H1 (cell line): ENCODE measurements around the gene CLDN7. TPM values are rescaled to one million over a fixed set of nuclear protein-coding genes. Genes with fewer than 3 reads are reported as not detected.

Experiments used
- CTCF ChIA-PET: fragments of 300-600 bp; sonication (Branson Sonifier 250); formaldehyde crosslinking; loops from one replicate; lab custom pipeline; 2021; ENCODE audit not compliant: partially characterized antibody; lab: Charles Lee
- POLR2A ChIA-PET: fragments of 300-600 bp; sonication (Branson Sonifier 250); formaldehyde crosslinking; loops from one replicate; lab custom pipeline; 2021; ENCODE audit warnings: inconsistent platforms; ENCODE audit not compliant: partially characterized antibody; lab: Charles Lee
- DNase-seq, 2 experiments: peaks; one replicate each; pipeline versions ENCODE4 v3.0.0 to v3.0.0-alpha.2; 2010 to 2022; ENCODE audit warnings: low spot score in 2 of 2, low read depth in 1 of 2, mixed read lengths in 1 of 2
- FAIRE-seq: peaks from 2 replicates; lab custom pipeline; 2011; peaks lifted over from hg19 to GRCh38; lab: Jason Lieb, UNC
- H2AFZ ChIP-seq: 2 replicates; pipeline ENCODE4 v1.8.1; 2012; ENCODE audit warnings: low read length, inconsistent platforms
- H2AK5ac ChIP-seq: 2 replicates; pipeline ENCODE4 v1.6.1; 2013; ENCODE audit warnings: low read depth, low read length
- H2BK120ac ChIP-seq: replicated peaks from 2 replicates; pipeline ENCODE3; 2013; ENCODE audit warnings: low read depth, low read length, inconsistent platforms
- H2BK12ac ChIP-seq: 2 replicates; pipeline ENCODE4 v1.6.1; 2013; ENCODE audit warnings: low read depth, low read length
- H2BK15ac ChIP-seq: 2 replicates; pipeline ENCODE4 v1.6.1; 2013; ENCODE audit warnings: low read length
- H2BK20ac ChIP-seq: 2 replicates; pipeline ENCODE4 v1.6.1; 2013; ENCODE audit warnings: low read length
- H2BK5ac ChIP-seq: 2 replicates; pipeline ENCODE4 v1.6.1; 2013; ENCODE audit warnings: low read depth, low read length
- H3K14ac ChIP-seq: 2 replicates; pipeline ENCODE4 v1.6.1; 2013; ENCODE audit warnings: inconsistent platforms; ENCODE audit not compliant: insufficient read length
- H3K18ac ChIP-seq: 2 replicates; pipeline ENCODE4 v1.6.1; 2013; ENCODE audit warnings: low read length; ENCODE audit errors: extremely low read depth
- H3K23ac ChIP-seq: 2 replicates; pipeline ENCODE4 v1.6.1; 2013; ENCODE audit warnings: inconsistent platforms; ENCODE audit not compliant: insufficient read length
- H3K23me2 ChIP-seq: 2 replicates; pipeline ENCODE4 v1.6.1; 2013; ENCODE audit warnings: low read depth, low read length
- H3K27ac ChIP-seq: 2 replicates; pipeline ENCODE4 v1.6.1; 2011; ENCODE audit warnings: low read depth, low read length, inconsistent platforms
- H3K27me3 ChIP-seq, 4 experiments: replicated peaks in 1 of 4; 1 replicate in 1 of 4; 2 replicates in 3 of 4; pipeline versions ENCODE4 v1.6.1 to v1.8.1; 2011 to 2013; ENCODE audit warnings: low read length in 3 of 4, mild to moderate bottlenecking in 3 of 4, inconsistent platforms in 2 of 4, mixed read lengths in 2 of 4, moderate library complexity in 1 of 4; ENCODE audit not compliant: control insufficient read depth in 3 of 4, insufficient read depth in 3 of 4; ENCODE audit errors: extremely low read depth in 1 of 4
- H3K36me3 ChIP-seq, 4 experiments: 2 replicates each; pipeline versions ENCODE4 v1.6.1 to v1.8.1; 2011 to 2013; ENCODE audit warnings: mild to moderate bottlenecking in 4 of 4, low read length in 3 of 4, moderate library complexity in 2 of 4, control low read depth in 1 of 4, inconsistent platforms in 1 of 4; ENCODE audit not compliant: insufficient read depth in 4 of 4, control insufficient read depth in 2 of 4
- H3K4ac ChIP-seq: replicated peaks from 2 replicates; pipeline ENCODE3; 2013; ENCODE audit warnings: low read length, low read depth, mixed read lengths, inconsistent platforms; ENCODE audit not compliant: insufficient read length
- H3K4me1 ChIP-seq, 4 experiments: replicated peaks in 1 of 4; 1 replicate in 1 of 4; 2 replicates in 3 of 4; pipeline versions ENCODE4 v1.6.1 to v1.8.1; 2011 to 2013; ENCODE audit warnings: low read length in 3 of 4, inconsistent platforms in 2 of 4, mixed read lengths in 1 of 4; ENCODE audit not compliant: insufficient read depth in 4 of 4, control insufficient read depth in 3 of 4
- H3K4me2 ChIP-seq, 2 experiments: 2 replicates each; pipeline versions ENCODE4 v1.6.1 to v1.8.1; 2011 to 2013; ENCODE audit warnings: low read depth in 2 of 2, low read length in 2 of 2, control low read depth in 1 of 2, inconsistent platforms in 1 of 2, mild to moderate bottlenecking in 1 of 2; ENCODE audit not compliant: insufficient read depth in 1 of 2
- H3K4me3 ChIP-seq, 4 experiments: fragments of 200-600, 300-600 bp in 1 of 4; sonication (generic), shearing (Covaris generic), sonication (Bioruptor Twin) in 1 of 4; 2 replicates each; pipeline versions ENCODE4 v1.5.1 to v1.8.1; 2011 to 2016; ENCODE audit warnings: low read length in 4 of 4, low read depth in 3 of 4, control low read depth in 2 of 4, inconsistent platforms in 2 of 4, mild to moderate bottlenecking in 2 of 4, mixed read lengths in 1 of 4, moderate library complexity in 1 of 4; ENCODE audit not compliant: insufficient read depth in 2 of 4; ENCODE audit errors: extremely low read depth in 1 of 4
- H3K56ac ChIP-seq: replicated peaks from 2 replicates; pipeline ENCODE3; 2013; ENCODE audit warnings: low read depth, mild to moderate bottlenecking, mixed read lengths, low read length, inconsistent platforms; ENCODE audit not compliant: insufficient read length
- H3K79me1 ChIP-seq: 2 replicates; pipeline ENCODE4 v1.6.1; 2013; ENCODE audit warnings: low read depth, low read length, control low read depth
- H3K79me2 ChIP-seq, 2 experiments: 2 replicates each; pipeline versions ENCODE4 v1.6.1 to v1.8.1; 2012 to 2013; ENCODE audit warnings: low read length in 2 of 2, mild to moderate bottlenecking in 2 of 2, inconsistent platforms in 1 of 2; ENCODE audit not compliant: insufficient read depth in 2 of 2, control insufficient read depth in 1 of 2
- H3K9ac ChIP-seq, 4 experiments: replicated peaks in 1 of 4; 1 replicate in 1 of 4; 2 replicates in 3 of 4; pipeline versions ENCODE4 v1.6.1 to v1.8.1; 2011 to 2013; ENCODE audit warnings: low read depth in 3 of 4, low read length in 3 of 4, control low read depth in 2 of 4, mild to moderate bottlenecking in 2 of 4, moderate library complexity in 2 of 4, inconsistent platforms in 1 of 4; ENCODE audit errors: extremely low read depth in 1 of 4
- H3K9me3 ChIP-seq, 2 experiments: 2 replicates each; pipeline versions ENCODE4 v1.6.1 to v1.8.1; 2012 to 2013; ENCODE audit warnings: mild to moderate bottlenecking in 2 of 2, moderate library complexity in 2 of 2, control low read depth in 1 of 2, inconsistent platforms in 1 of 2, low read depth in 1 of 2, low read length in 1 of 2, mixed read lengths in 1 of 2; ENCODE audit not compliant: insufficient read depth in 2 of 2
- H4K20me1 ChIP-seq, 2 experiments: replicated peaks in 1 of 2; 2 replicates each; pipeline versions ENCODE3 to v1.8.1; 2011 to 2013; ENCODE audit warnings: inconsistent platforms in 2 of 2, low read length in 2 of 2, mild to moderate bottlenecking in 1 of 2; ENCODE audit not compliant: insufficient read depth in 2 of 2, control insufficient read depth in 1 of 2
- H4K5ac ChIP-seq: 2 replicates; pipeline ENCODE4 v1.6.1; 2013; ENCODE audit warnings: low read length, low read depth, mixed read lengths, inconsistent platforms; ENCODE audit not compliant: insufficient read length
- H4K8ac ChIP-seq: 2 replicates; pipeline ENCODE4 v1.8.0; 2013; ENCODE audit warnings: mild to moderate bottlenecking, moderate library complexity, low read length, inconsistent platforms; ENCODE audit not compliant: insufficient read depth; ENCODE audit errors: extremely low read depth
- H4K91ac ChIP-seq: replicated peaks from 2 replicates; pipeline ENCODE3; 2013; ENCODE audit warnings: low read length, mixed read lengths, inconsistent platforms; ENCODE audit not compliant: insufficient read length
- CHD1 ChIP-seq: IDR thresholded peaks from 2 replicates; pipeline ENCODE4 v1.6.1; 2012; ENCODE audit warnings: low read depth, low read length, improper control_type of control experiment
- EP300 ChIP-seq, 2 experiments: IDR thresholded peaks; 1 replicate in 1 of 2; 2 replicates in 1 of 2; pipeline ENCODE4 v1.6.1; 2011 to 2012; ENCODE audit warnings: low read depth in 2 of 2, low read length in 2 of 2, mild to moderate bottlenecking in 2 of 2, borderline replicate concordance in 1 of 2, inconsistent platforms in 1 of 2, moderate library complexity in 1 of 2
- EZH2 ChIP-seq: fragments of 200-600 bp; sonication (generic); IDR thresholded peaks from 2 replicates; pipeline ENCODE4 v1.7.1; 2012; ENCODE audit warnings: low read depth, mild to moderate bottlenecking, moderate library complexity, low read length, inconsistent platforms; ENCODE audit not compliant: severe bottlenecking
- GTF2F1 ChIP-seq: IDR thresholded peaks from 2 replicates; pipeline ENCODE4 v1.6.1; 2012; ENCODE audit warnings: low read depth, low read length, improper control_type of control experiment, borderline replicate concordance
- JUN ChIP-seq: IDR thresholded peaks from 2 replicates; pipeline ENCODE4 v1.6.1; 2011; ENCODE audit warnings: low read depth, mild to moderate bottlenecking, improper control_type of control experiment, low read length
- NANOG ChIP-seq: IDR thresholded peaks from 2 replicates; pipeline ENCODE4 v1.6.1; 2011; ENCODE audit warnings: low read length, low read depth, mild to moderate bottlenecking, inconsistent platforms; ENCODE audit not compliant: insufficient read depth, poor library complexity, severe bottlenecking
- PHF8 ChIP-seq: fragments of 200-600 bp; sonication (generic); conservative IDR thresholded peaks from 2 replicates; pipeline ENCODE4 v1.7.1; 2012; ENCODE audit warnings: low read depth, mild to moderate bottlenecking, inconsistent platforms, low read length, moderate library complexity
- POLR2A ChIP-seq, 2 experiments: IDR thresholded peaks; 1 replicate in 1 of 2; 2 replicates in 1 of 2; pipeline ENCODE4 v1.6.1; 2011; ENCODE audit warnings: low read depth in 2 of 2, low read length in 2 of 2, mild to moderate bottlenecking in 2 of 2; ENCODE audit errors: control extremely low read depth in 1 of 2
- POLR2AphosphoS5 ChIP-seq: IDR thresholded peaks from 2 replicates; pipeline ENCODE4 v1.6.1; 2011; ENCODE audit warnings: low read depth, low read length
- SIN3A ChIP-seq, 2 experiments: IDR thresholded peaks in 1 of 2; conservative IDR thresholded peaks in 1 of 2; 2 replicates each; pipeline ENCODE4 v1.6.1; 2011 to 2012; ENCODE audit warnings: low read length in 2 of 2, improper control_type of control experiment in 1 of 2, low read depth in 1 of 2, mild to moderate bottlenecking in 1 of 2
- SIRT6 ChIP-seq: IDR thresholded peaks from one replicate; pipeline ENCODE4 v1.7.1; 2012; ENCODE audit warnings: low read length, inconsistent platforms
- SIX5 ChIP-seq: IDR thresholded peaks from 2 replicates; pipeline ENCODE4 v1.6.1; 2011; ENCODE audit warnings: mild to moderate bottlenecking, low read depth, low read length
- SP2 ChIP-seq: IDR thresholded peaks from 2 replicates; pipeline ENCODE4 v1.6.1; 2012; ENCODE audit warnings: mild to moderate bottlenecking, low read length, inconsistent platforms
- SP4 ChIP-seq: IDR thresholded peaks from 2 replicates; pipeline ENCODE4 v1.6.1; 2012; ENCODE audit warnings: low read length, inconsistent platforms
- WGBS, 2 experiments: shearing (Covaris generic) in 1 of 2; methylation state at CpG; one replicate each; pipeline versions ENCODE4 v1.1.6 to v1.1.7; 2013 to 2015; ENCODE audit warnings: low lambda C conversion rate in 2 of 2, mixed read lengths in 2 of 2, inconsistent platforms in 1 of 2, low coverage in 1 of 2, missing lambda C conversion rate in 1 of 2; ENCODE audit not compliant: insufficient replicate concordance in 2 of 2, insufficient coverage in 1 of 2, insufficient read length in 1 of 2; ENCODE audit errors: extremely low coverage in 1 of 2, missing lambda C conversion rate in 1 of 2; 5-methylcytosine and 5-hydroxymethylcytosine counted together
- polyA plus RNA-seq, 7 experiments: library from polyadenylated mRNA; depleted of rRNA in 3 of 7; stranded (reverse) in 5 of 7; unstranded in 2 of 7; fragments of >200 nt in 5 of 7; fragments of 200-250 nt in 2 of 7; gene quantifications; 1 replicate in 5 of 7; 2 replicates in 1 of 7; 4 replicates in 1 of 7; pipeline versions ENCODE4 v1.2.1 to v1.2.3, GENCODE V29; 2011 to 2013; ENCODE audit warnings: missing spikeins in 2 of 7, mixed read lengths in 2 of 7
- total RNA-seq: library from RNA; stranded (reverse); fragmentation: NEBNext Ultra II Directional; extraction: Animal tissue kit (Norgen Biotek cat#: 25700); gene quantifications from 2 replicates; pipeline ENCODE4 v1.2.1, GENCODE V29; 2021

CLDN7 gene
- total and polyA plus RNA-seq, 2 of the 8 experiments (the other 6 are each of a cell fraction or from before 2014, with no cell fraction given): 118 to 119 TPM

DNA sequence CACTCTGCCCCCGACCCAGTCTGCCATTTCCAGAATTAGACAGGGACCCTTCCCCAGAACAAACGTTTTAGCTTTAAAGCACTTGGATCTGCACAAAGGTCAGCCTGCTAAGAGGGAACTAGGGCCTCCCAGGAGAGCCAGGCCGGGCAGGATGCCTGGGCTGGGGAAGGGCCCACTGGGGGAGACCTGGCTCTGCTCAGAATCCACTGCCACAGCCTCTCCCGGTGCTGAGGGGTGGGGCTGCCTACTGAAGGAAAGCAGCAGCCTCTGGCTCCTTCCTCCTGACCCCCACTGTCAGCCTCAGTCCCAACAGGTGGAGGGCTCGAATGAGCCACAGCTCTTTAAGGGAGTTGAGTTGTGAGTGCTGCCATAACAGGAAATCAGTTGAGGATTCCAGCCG is 30.5 kb upstream of the CLDN7 start:
- no peak overlapping the region for H3K56ac ChIP-seq
- no peak overlapping the region for H3K14ac ChIP-seq
- H2BK15ac ChIP-seq: no peak overlapping the region
- no peak overlapping the region for H3K4me2 ChIP-seq
- H2AFZ ChIP-seq: no peak overlapping the region
- no peak overlapping the region for H2BK20ac ChIP-seq
- CTCF ChIA-PET: interaction anchor here (0.8 to 5.7 kb wide), 4 partner anchors 11 to 268 kb away, joined by 3 to 46 read pairs (median 4); partner anchors contain the start of gene SLC2A4
- no peaks in the 10 kb centered on the region for H3K36me3 ChIP-seq
- H4K20me1 ChIP-seq: peaks cover 0 to 9% of the 10 kb centered on the region in 2 experiments
- no peak overlapping the region for H4K5ac ChIP-seq
- no peak overlapping the region for H3K9ac ChIP-seq
- H3K9me3 ChIP-seq: no peaks in the 10 kb centered on the region; a peak in 1 of 4 replicates
- peaks cover 2% of the 10 kb centered on the region; the same call in 1 of the 2 replicates for H3K23me2 ChIP-seq
- H3K79me2 ChIP-seq: no peaks in the 10 kb centered on the region
- no peak overlapping the region for H3K27ac ChIP-seq
- H2BK5ac ChIP-seq: no peak overlapping the region
- H3K4me1 ChIP-seq: peaks cover 0 to 14% (median 9%) of the 10 kb centered on the region in 4 experiments; a peak in 6 of 7 replicates
- H2BK120ac ChIP-seq: no peak overlapping the region
- no peak overlapping the region for H3K23ac ChIP-seq
- H2BK12ac ChIP-seq: no peak overlapping the region
- no peak overlapping the region; the same call in 1 of the 2 replicates for H4K8ac ChIP-seq
- H3K4ac ChIP-seq: no peak overlapping the region
- H2AK5ac ChIP-seq: no peak overlapping the region
- TF ChIP-seq SP4 (no peak), CHD1 (no peak), EZH2 (no peak), NANOG (no peak), POLR2AphosphoS5 (no peak), POLR2A (IDR thresholded peaks at IDR 0.05; ENCODE audit: control extremely low read depth in 1 of 2, low read depth in 2 of 2, low read length in 2 of 2) (no peak), PHF8 (no peak), EP300 (IDR thresholded peaks at IDR 0.05; ENCODE audit: borderline replicate concordance in 1 of 2, low read depth in 2 of 2, low read length in 2 of 2) (no peak), SP2 (no peak), SIX5 (no peak), JUN (no peak), SIRT6 (no peak), GTF2F1 (no peak), SIN3A (conservative IDR thresholded peaks at IDR 0.05 in 1 of 2, IDR thresholded peaks at IDR 0.05 in 1 of 2; ENCODE audit: low read depth in 1 of 2, low read length in 2 of 2) (no peak)
- TF ChIP-seq, all 59 proteins: peak for 0
- H4K91ac ChIP-seq: no peak overlapping the region
- no peak for DNase-seq
- H3K4me3 ChIP-seq: no peak overlapping the region
- H3K18ac ChIP-seq: no peak overlapping the region
- H3K27me3 ChIP-seq: peaks cover 3 to 11% (median 9%) of the 10 kb centered on the region in 4 experiments
- 83% methylated on average over 6 of the region's 6 CpGs; no CpG with 5 or more reads in 1 of the 2 experiments for WGBS, 2 experiments
- no peak for FAIRE-seq
- peaks cover 2% of the 10 kb centered on the region; the same call in 1 of the 2 replicates for H3K79me1 ChIP-seq
- POLR2A ChIA-PET: interaction anchor here (1.1 to 6.7 kb wide), 10 partner anchors 8 to 72 kb away, joined by 3 to 94 read pairs (median 16); partner anchors contain the start of genes CLDN7, DVL2, GABARAP and GPS2
